SK-N-MC (cell line): ENCODE results near the gene MAP7D1.

Source experiments
- DNase-seq: peaks from one replicate; pipeline ENCODE4 v3.0.0-alpha.2; 2011; ENCODE audit warnings: low read depth, low spot score
- H3K27ac ChIP-seq: fragments of 200-600 bp; sonication (generic); 2 replicates; pipeline ENCODE4 v1.5.1; 2016; ENCODE audit warnings: mixed run types
- H3K36me3 ChIP-seq: fragments of 200-600 bp; sonication (generic); 2 replicates; pipeline ENCODE4 v1.6.1; 2017; ENCODE audit warnings: antibody characterized with exemption, low read length, mixed read lengths; ENCODE audit not compliant: insufficient read depth
- H3K4me3 ChIP-seq: fragments of 200-600 bp; sonication (generic); 2 replicates; pipeline ENCODE4 v1.5.1; 2016
- H3K9ac ChIP-seq: fragments of 200-600 bp; sonication (generic); 2 replicates; pipeline ENCODE4 v1.8.0; 2017; ENCODE audit warnings: mixed run types, mixed read lengths; ENCODE audit not compliant: insufficient read length
- H3K9me3 ChIP-seq: fragments of 200-600 bp; sonication (generic); 2 replicates; pipeline ENCODE4 v1.6.1; 2017; ENCODE audit warnings: low read depth, mild to moderate bottlenecking, antibody characterized with exemption, low read length, moderate library complexity, mixed read lengths
- EZH2 ChIP-seq: fragments of 200-600 bp; sonication (generic); IDR thresholded peaks from one replicate; pipeline ENCODE4 v1.6.1; 2017; ENCODE audit warnings: antibody characterized with exemption
- FOXP2 ChIP-seq: optimal IDR thresholded peaks from 2 replicates; pipeline ENCODE3; 2011; ENCODE audit warnings: mild to moderate bottlenecking, moderate library complexity; ENCODE audit not compliant: insufficient read depth; ENCODE audit errors: extremely low read length, control extremely low read depth
- POLR2AphosphoS5 ChIP-seq: IDR thresholded peaks from 2 replicates; pipeline ENCODE4 v1.6.1; 2012; ENCODE audit warnings: mild to moderate bottlenecking, low read depth, low read length, borderline replicate concordance

MAP7D1 gene

GRCh38 chr1:36134031-36134430, 21.9 kb upstream of the MAP7D1 start:
- H3K9ac ChIP-seq = no peak overlapping the region
- peak overlapping the region; percentile 86 for H3K27ac ChIP-seq
- H3K36me3 ChIP-seq = peaks cover 26% of the 10 kb centered on the region
- H3K4me3 ChIP-seq = no peak overlapping the region
- DNase-seq = no peak
- no peaks in the 10 kb centered on the region for H3K9me3 ChIP-seq
- TF ChIP-seq POLR2AphosphoS5 (no peak), EZH2 (no peak), FOXP2 (no peak)

GRCh38 chr1:36134505-36135329, 21.2 kb upstream of the MAP7D1 start:
- DNase-seq = no peak
- Histone ChIP-seq H3K9me3 (no peaks in the 10 kb centered on the region), H3K4me3 (no peak overlapping the region), H3K27ac (peak overlapping the region; percentile 86), H3K36me3 (peaks cover 33% of the 10 kb centered on the region), H3K9ac (peak overlapping the region; percentile 3)
- TF ChIP-seq EZH2 = no peak
- TF ChIP-seq POLR2AphosphoS5 = no peak

GRCh38 chr1:36135330-36135667, 20.7 kb upstream of the MAP7D1 start:
- H3K4me3 ChIP-seq = no peak overlapping the region
- H3K9me3 ChIP-seq = no peaks in the 10 kb centered on the region
- no peak for DNase-seq
- TF ChIP-seq POLR2AphosphoS5 = no peak
- TF ChIP-seq FOXP2 = no peak
- TF ChIP-seq EZH2 = no peak
- H3K9ac ChIP-seq = peak overlapping the region; percentile 3
- H3K36me3 ChIP-seq = peaks cover 34% of the 10 kb centered on the region
- H3K27ac ChIP-seq = peak overlapping the region; percentile 86

GRCh38 chr1:36135796-36136195, 20.2 kb upstream of the MAP7D1 start:
- no peaks in the 10 kb centered on the region for H3K9me3 ChIP-seq
- no peak overlapping the region for H3K9ac ChIP-seq
- H3K27ac ChIP-seq = peak overlapping the region; percentile 86
- no peak for DNase-seq
- TF ChIP-seq EZH2 (no peak), FOXP2 (no peak), POLR2AphosphoS5 (peak; percentile 38; the same call in 1 of the 2 replicates)
- no peak overlapping the region for H3K4me3 ChIP-seq
- peaks cover 34% of the 10 kb centered on the region for H3K36me3 ChIP-seq

GRCh38 chr1:36136535-36136934, 19.4 kb upstream of the MAP7D1 start:
- DNase-seq = no peak
- Histone ChIP-seq H3K36me3 (peaks cover 34% of the 10 kb centered on the region), H3K9ac (no peak overlapping the region), H3K4me3 (no peak overlapping the region), H3K9me3 (no peaks in the 10 kb centered on the region), H3K27ac (peak overlapping the region; percentile 86; the same call in 1 of the 2 replicates)
- no peak for TF ChIP-seq FOXP2
- no peak for TF ChIP-seq EZH2
- TF ChIP-seq POLR2AphosphoS5 = no peak

- no peaks in the 10 kb centered on the region for H3K9me3 ChIP-seq
- DNase-seq = no peak
- H3K4me3 ChIP-seq = no peak overlapping the region
- peaks cover 34% of the 10 kb centered on the region for H3K36me3 ChIP-seq
- no peak overlapping the region for H3K27ac ChIP-seq
- H3K9ac ChIP-seq = no peak overlapping the region
- TF ChIP-seq POLR2AphosphoS5 = no peak
- no peak for TF ChIP-seq FOXP2
- TF ChIP-seq EZH2 = no peak
These were observed 18.7 kb upstream of the MAP7D1 start for GRCh38 chr1:36137226-36137625.

GRCh38 chr1:36137776-36138175, 18.2 kb upstream of the MAP7D1 start:
- H3K4me3 ChIP-seq = no peak overlapping the region
- H3K9me3 ChIP-seq = no peaks in the 10 kb centered on the region
- H3K36me3 ChIP-seq = peaks cover 34% of the 10 kb centered on the region
- H3K27ac ChIP-seq = no peak overlapping the region
- TF ChIP-seq FOXP2 (no peak), EZH2 (no peak), POLR2AphosphoS5 (no peak)
- H3K9ac ChIP-seq = no peak overlapping the region
- DNase-seq = no peak

- Histone ChIP-seq H3K27ac (no peak overlapping the region), H3K4me3 (no peak overlapping the region), H3K36me3 (peaks cover 37% of the 10 kb centered on the region), H3K9me3 (no peaks in the 10 kb centered on the region), H3K9ac (no peak overlapping the region)
- TF ChIP-seq FOXP2 (no peak), EZH2 (no peak), POLR2AphosphoS5 (no peak)
- DNase-seq = no peak
These were observed 16.4 kb upstream of the MAP7D1 start for GRCh38 chr1:36139521-36139920.

- H3K36me3 ChIP-seq = peaks cover 33% of the 10 kb centered on the region
- H3K27ac ChIP-seq = no peak overlapping the region
- DNase-seq = no peak
- H3K9ac ChIP-seq = no peak overlapping the region
- TF ChIP-seq EZH2 (no peak), FOXP2 (no peak), POLR2AphosphoS5 (no peak)
- no peak overlapping the region for H3K4me3 ChIP-seq
- H3K9me3 ChIP-seq = no peaks in the 10 kb centered on the region
These were observed 13.8 kb upstream of the MAP7D1 start for GRCh38 chr1:36142121-36142520.
